Body of pancreas (tissue), 4 donors: ENCODE data around the gene NOVA1.

Experiments used
- POLR2A ChIP-seq, 3 donors: fragments of 450-650 bp; IDR thresholded peaks; one replicate each; pipeline ENCODE4 v1.6.1; 2016; ENCODE audit warnings: antibody characterized with exemption in 3 of 3, mild to moderate bottlenecking in 2 of 3
- TF ChIP-seq, protein P1 (sequence below), 7 experiments: fragments of 450-650 bp in 4 of 7; fragments of 200-600 bp in 3 of 7; sonication (generic) in 3 of 7; IDR thresholded peaks; one replicate each; pipeline ENCODE4 v1.5.1; 2016 to 2019; ENCODE audit warnings: antibody characterized with exemption in 7 of 7

DNA sequence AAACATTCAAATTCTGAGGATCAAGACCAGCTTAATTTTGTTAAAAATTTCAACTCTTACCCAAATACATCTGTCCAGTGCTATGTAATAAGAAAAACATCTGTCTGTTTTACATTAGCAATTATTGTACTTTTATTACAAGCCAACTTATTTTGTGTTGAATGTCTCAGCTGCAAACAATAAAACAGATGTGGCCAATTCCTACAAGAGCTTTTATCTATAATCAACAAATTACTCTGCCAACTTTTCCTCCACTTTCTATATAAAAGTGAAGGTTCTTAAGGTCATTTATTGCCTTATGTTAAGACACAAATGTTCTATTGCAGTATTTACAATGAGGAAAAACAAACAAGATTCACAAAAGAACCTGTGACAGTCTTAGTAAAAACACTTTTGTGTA lies 72.7 kb downstream of the NOVA1 start:
- TF ChIP-seq, protein P1, sequence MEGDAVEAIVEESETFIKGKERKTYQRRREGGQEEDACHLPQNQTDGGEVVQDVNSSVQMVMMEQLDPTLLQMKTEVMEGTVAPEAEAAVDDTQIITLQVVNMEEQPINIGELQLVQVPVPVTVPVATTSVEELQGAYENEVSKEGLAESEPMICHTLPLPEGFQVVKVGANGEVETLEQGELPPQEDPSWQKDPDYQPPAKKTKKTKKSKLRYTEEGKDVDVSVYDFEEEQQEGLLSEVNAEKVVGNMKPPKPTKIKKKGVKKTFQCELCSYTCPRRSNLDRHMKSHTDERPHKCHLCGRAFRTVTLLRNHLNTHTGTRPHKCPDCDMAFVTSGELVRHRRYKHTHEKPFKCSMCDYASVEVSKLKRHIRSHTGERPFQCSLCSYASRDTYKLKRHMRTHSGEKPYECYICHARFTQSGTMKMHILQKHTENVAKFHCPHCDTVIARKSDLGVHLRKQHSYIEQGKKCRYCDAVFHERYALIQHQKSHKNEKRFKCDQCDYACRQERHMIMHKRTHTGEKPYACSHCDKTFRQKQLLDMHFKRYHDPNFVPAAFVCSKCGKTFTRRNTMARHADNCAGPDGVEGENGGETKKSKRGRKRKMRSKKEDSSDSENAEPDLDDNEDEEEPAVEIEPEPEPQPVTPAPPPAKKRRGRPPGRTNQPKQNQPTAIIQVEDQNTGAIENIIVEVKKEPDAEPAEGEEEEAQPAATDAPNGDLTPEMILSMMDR (IDR thresholded peaks at IDR 0.05): no peak
- TF ChIP-seq POLR2A (IDR thresholded peaks at IDR 0.05): no peak
